ENCODE results near the gene TNFRSF14.

- no peak for TF ChIP-seq FOXP1 (CRISPR knock-in tag; IDR thresholded peaks at IDR 0.05)
- no peak for TF ChIP-seq ZNF133 (CRISPR knock-in tag; IDR thresholded peaks at IDR 0.05)
Observed at GRCh38 chr1:2519729-2520128, 36.4 kb upstream of the TNFRSF14 start.
